Measurements from ENCODE around the gene PRSS2.

GRCh38 chr7:142795339-142795863 lies 24.6 kb downstream of the PRSS2 start:
- TF ChIP-seq, protein P1, sequence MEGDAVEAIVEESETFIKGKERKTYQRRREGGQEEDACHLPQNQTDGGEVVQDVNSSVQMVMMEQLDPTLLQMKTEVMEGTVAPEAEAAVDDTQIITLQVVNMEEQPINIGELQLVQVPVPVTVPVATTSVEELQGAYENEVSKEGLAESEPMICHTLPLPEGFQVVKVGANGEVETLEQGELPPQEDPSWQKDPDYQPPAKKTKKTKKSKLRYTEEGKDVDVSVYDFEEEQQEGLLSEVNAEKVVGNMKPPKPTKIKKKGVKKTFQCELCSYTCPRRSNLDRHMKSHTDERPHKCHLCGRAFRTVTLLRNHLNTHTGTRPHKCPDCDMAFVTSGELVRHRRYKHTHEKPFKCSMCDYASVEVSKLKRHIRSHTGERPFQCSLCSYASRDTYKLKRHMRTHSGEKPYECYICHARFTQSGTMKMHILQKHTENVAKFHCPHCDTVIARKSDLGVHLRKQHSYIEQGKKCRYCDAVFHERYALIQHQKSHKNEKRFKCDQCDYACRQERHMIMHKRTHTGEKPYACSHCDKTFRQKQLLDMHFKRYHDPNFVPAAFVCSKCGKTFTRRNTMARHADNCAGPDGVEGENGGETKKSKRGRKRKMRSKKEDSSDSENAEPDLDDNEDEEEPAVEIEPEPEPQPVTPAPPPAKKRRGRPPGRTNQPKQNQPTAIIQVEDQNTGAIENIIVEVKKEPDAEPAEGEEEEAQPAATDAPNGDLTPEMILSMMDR (IDR thresholded peaks at IDR 0.05): no peak
- TF ChIP-seq FOXJ3 (CRISPR knock-in tag; IDR thresholded peaks at IDR 0.05) (no peak), SIN3A (IDR thresholded peaks at IDR 0.05; ENCODE audit: borderline replicate concordance, low read depth, low read length) (no peak), TCF12 (IDR thresholded peaks at IDR 0.05) (no peak), EZH2phosphoT487 (IDR thresholded peaks at IDR 0.05; ENCODE audit: borderline replicate concordance, low read depth) (no peak), EP300 (IDR thresholded peaks at IDR 0.05; ENCODE audit: borderline replicate concordance in 1 of 2, low read depth in 1 of 2, low read length in 1 of 2) (no peak), FOXM1 (IDR thresholded peaks at IDR 0.05; ENCODE audit: low read depth) (no peak), NRF1 (IDR thresholded peaks at IDR 0.05; ENCODE audit: low read depth, low read length) (no peak), MEF2A (IDR thresholded peaks at IDR 0.05; ENCODE audit: borderline replicate concordance, low read depth) (no peak), NFIC (IDR thresholded peaks at IDR 0.05; ENCODE audit: borderline replicate concordance) (no peak), TAF1 (IDR thresholded peaks at IDR 0.05; ENCODE audit: borderline replicate concordance, low read depth, low read length) (no peak), POLR2AphosphoS5 (IDR thresholded peaks at IDR 0.05; ENCODE audit: low read depth, low read length) (no peak)
